Superior temporal gyrus (tissue), 1 donor: ENCODE results near the gene DNAH1.
"Not testable (repeated sequence)": the region's sequence is repeated elsewhere in the genome, so short reads cannot be mapped to it uniquely, and the experiment has no call there.

Experiments used
- DNase-seq: peaks from one replicate; pipeline ENCODE4 v3.0.0-alpha.2; 2016; ENCODE audit errors: extremely low spot score

DNAH1 gene

GRCh38 chr3:52333869-52334557 lies 17.9 kb downstream of the DNAH1 start:
- DNase-seq: no peak

- DNase-seq: not testable (repeated sequence)
Measured at GRCh38 chr3:52338131-52338530, 22.0 kb downstream of the DNAH1 start.

GRCh38 chr3:52339612-52340011 lies 23.5 kb downstream of the DNAH1 start:
- DNase-seq: peak; percentile 85

GRCh38 chr3:52341123-52341522 lies 25.0 kb downstream of the DNAH1 start:
- no peak for DNase-seq

- DNase-seq: no peak
Measured at GRCh38 chr3:52343946-52344600, 28.0 kb downstream of the DNAH1 start.

- DNase-seq: no peak
Measured at GRCh38 chr3:52345521-52346109, 29.5 kb downstream of the DNAH1 start.

GRCh38 chr3:52346623-52347530 lies 30.8 kb downstream of the DNAH1 start:
- DNase-seq: no peak

- no peak for DNase-seq
Measured at GRCh38 chr3:52347716-52348635, 31.9 kb downstream of the DNAH1 start.

- no peak for DNase-seq
Measured at GRCh38 chr3:52349131-52349530, 33.0 kb downstream of the DNAH1 start.

- DNase-seq: no peak
Measured at GRCh38 chr3:52349611-52350395, 33.7 kb downstream of the DNAH1 start.

- no peak for DNase-seq
Measured at GRCh38 chr3:52350416-52350815, 34.3 kb downstream of the DNAH1 start.

GRCh38 chr3:52350981-52351761 lies 35.1 kb downstream of the DNAH1 start:
- DNase-seq: no peak

GRCh38 chr3:52351762-52352368 lies 35.7 kb downstream of the DNAH1 start:
- DNase-seq: no peak

- DNase-seq: no peak
Measured at GRCh38 chr3:52352566-52352965, 36.4 kb downstream of the DNAH1 start.

- no peak for DNase-seq
Measured at GRCh38 chr3:52353291-52353855, 37.3 kb downstream of the DNAH1 start.

- DNase-seq: no peak
Measured at GRCh38 chr3:52354676-52355075, 38.6 kb downstream of the DNAH1 start.

GRCh38 chr3:52355526-52355925 lies 39.4 kb downstream of the DNAH1 start:
- no peak for DNase-seq

GRCh38 chr3:52356126-52356525 lies 40.0 kb downstream of the DNAH1 start:
- DNase-seq: no peak
